AG04449 (cell line): Measurements from ENCODE around the gene OR10H1.
"Not testable (repeated sequence)": the region's sequence is repeated elsewhere in the genome, so short reads cannot be mapped to it uniquely, and the experiment has no call there.

ENCODE experiments used
- CTCF ChIA-PET: fragments of 350-600 bp; formaldehyde crosslinking; extraction: SDS; loops from one replicate; lab custom pipeline; 2021; ENCODE audit warnings: antibody characterized with exemption; lab: Yijun Ruan, JAX
- POLR2A ChIA-PET: fragments of 400-600, 350-600 bp; formaldehyde crosslinking; extraction: SDS; loops from one replicate; lab custom pipeline; 2020; ENCODE audit warnings: antibody characterized with exemption, inconsistent platforms; lab: Yijun Ruan, JAX
- DNase-seq: peaks from one replicate; pipeline ENCODE4 v3.0.0-alpha.2; 2010; ENCODE audit warnings: low read depth, low spot score
- H3K4me3 ChIP-seq: 2 replicates; pipeline ENCODE4 v1.5.1; 2011; ENCODE audit warnings: low read depth, mild to moderate bottlenecking, control low read depth, low read length
- TF ChIP-seq, protein P1 (sequence below): IDR thresholded peaks from one replicate; pipeline ENCODE4 v1.5.1; 2011; ENCODE audit warnings: mild to moderate bottlenecking, moderate library complexity, low read length, control low read depth, inconsistent platforms; ENCODE audit not compliant: insufficient read depth; ENCODE audit errors: missing control alignments

The OR10H1 gene

DNA sequence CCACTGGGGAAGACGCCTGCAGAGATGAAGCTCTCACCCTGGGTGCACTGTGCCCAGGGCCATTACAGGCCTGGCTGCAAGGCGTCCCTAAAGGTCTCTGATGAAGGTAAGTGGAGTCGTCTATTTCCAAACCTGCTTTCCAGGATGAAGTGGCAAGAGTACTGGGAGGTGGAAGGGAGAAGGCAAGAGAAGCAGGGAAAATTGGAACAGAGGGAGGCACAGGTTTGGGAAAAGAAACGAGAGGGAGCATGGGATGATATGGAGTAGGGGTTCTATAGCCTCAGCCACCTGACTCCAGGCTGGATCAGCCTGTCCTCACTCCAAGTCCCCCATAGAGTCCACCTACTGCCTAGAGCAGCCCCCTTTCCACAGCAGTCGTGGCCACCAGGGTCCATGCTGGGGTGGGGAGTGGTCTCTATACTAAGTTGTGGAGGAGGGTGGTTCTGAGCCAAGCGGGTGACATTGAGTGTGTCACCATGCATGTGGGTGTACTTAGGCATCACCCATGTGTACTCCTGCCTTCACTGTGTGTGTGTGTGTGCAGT, 27.8 kb downstream of the OR10H1 start, which contains the start of gene OR10H5:
Gene OR10H5, plus strand, starts transcription at position 51 of the 545 bp plus-strand sequence. CDS start 6,388 bp downstream, outside the sequence.
- no peak for DNase-seq
- TF ChIP-seq, protein P1, sequence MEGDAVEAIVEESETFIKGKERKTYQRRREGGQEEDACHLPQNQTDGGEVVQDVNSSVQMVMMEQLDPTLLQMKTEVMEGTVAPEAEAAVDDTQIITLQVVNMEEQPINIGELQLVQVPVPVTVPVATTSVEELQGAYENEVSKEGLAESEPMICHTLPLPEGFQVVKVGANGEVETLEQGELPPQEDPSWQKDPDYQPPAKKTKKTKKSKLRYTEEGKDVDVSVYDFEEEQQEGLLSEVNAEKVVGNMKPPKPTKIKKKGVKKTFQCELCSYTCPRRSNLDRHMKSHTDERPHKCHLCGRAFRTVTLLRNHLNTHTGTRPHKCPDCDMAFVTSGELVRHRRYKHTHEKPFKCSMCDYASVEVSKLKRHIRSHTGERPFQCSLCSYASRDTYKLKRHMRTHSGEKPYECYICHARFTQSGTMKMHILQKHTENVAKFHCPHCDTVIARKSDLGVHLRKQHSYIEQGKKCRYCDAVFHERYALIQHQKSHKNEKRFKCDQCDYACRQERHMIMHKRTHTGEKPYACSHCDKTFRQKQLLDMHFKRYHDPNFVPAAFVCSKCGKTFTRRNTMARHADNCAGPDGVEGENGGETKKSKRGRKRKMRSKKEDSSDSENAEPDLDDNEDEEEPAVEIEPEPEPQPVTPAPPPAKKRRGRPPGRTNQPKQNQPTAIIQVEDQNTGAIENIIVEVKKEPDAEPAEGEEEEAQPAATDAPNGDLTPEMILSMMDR = no peak
- ChIA-PET POLR2A (no interaction called here), CTCF (no interaction called here)
- H3K4me3 ChIP-seq = no peak within 1 kb of the TSS

DNA sequence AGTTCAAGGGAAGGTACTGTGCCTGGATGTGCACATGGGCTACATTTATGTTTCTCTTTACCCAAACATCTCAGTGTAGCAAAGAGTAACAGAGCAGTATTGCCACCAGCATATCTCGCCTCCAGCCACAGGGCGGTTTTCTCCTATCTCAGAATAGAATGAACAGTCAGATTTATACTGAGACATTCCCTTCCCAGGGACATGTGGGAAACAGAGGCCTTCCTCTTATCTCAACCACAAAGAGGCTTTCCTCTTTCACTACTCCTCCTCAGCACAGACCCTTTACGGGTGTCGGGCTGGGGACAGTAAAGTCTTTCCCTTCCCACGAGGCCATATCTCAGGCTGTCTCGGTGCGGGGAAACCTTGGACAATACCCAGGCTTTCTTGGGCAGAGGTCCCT, 32.6 kb downstream of the OR10H1 start:
- CTCF ChIA-PET, POLR2A ChIA-PET, DNase-seq, H3K4me3 ChIP-seq: not testable (repeated sequence)

DNA sequence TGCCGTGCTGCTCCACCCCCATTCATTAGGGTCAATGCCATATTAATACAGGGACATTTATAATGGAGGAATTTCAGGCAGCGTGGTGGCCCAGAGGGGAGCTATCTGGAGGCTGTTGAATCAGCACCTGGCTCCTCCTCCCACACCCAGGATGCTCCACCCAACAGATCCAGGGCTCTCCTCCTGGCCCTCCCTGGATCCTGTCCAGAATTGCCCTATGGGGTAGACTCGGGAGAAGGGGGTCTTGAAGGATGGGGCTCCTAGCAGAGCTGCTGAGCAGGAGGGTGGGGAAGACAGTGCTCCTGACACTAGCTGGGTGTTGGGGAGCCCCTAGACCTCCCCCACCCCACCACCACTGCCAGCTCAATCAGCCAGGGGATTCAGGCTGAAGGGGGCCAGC, 33.3 kb downstream of the OR10H1 start:
- TF ChIP-seq, protein P1 = no peak
- CTCF ChIA-PET = no interaction called here
- POLR2A ChIA-PET = no interaction called here
- no peak overlapping the region for H3K4me3 ChIP-seq
- DNase-seq = no peak

DNA sequence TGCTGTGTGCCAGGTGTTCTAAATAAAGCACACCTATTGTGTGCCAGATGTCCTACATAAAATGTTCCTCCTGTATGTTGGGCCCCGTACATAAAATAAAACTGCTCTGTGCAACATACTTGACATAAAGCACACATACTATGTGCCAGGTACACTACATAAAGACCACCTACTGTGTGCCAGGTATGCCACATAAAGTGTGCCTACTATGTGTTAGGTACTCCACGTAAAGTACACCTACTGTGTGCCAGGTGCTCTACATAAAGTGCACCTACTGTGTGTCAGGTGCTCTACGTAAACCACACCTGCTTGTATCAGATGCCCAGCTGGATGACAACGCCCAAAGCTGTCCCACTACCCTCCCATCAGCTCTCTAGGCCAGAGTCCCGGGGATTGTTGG, 33.8 kb downstream of the OR10H1 start:
- ChIA-PET CTCF (no interaction called here), POLR2A (no interaction called here)
- TF ChIP-seq, protein P1 = no peak
- DNase-seq = no peak
- no peak overlapping the region for H3K4me3 ChIP-seq

DNA sequence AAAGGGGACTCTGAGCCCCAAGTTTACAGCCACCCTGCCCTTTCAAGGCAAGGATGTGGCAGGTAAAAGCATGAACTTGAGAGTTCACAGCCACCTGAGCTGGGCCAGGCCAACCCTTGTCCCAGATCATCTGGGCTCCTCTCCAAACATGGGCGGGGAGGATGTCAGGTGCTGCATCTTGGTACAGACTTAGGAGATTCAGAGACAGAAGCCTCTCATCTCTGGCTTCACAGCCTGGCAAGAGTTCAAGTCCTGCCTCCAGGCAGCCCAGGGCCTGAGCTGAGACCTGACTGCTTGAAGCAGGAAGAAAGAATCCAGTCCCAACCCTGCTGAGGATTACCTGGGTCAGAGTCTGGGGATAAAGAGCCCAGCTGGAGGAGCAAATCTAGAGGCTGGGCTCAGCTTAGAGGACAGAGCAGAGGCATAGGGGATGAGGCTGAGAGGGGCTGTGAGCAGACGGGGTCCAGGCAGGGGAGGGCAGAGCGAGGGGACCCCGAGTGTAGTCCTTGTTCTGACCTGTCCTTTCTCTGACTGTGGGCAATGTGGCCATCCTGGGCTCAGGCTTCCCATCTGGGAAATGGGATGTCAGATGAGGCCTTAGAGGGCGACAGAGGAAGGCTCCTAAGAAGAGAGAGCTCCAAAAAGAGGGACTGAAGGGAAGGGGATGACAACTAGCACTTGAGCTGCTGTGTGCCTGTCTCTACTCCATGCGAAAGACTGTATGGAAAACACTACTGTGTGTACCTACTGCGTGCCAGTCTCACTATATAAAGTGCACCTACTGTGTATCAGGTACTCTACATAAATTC, 34.6 kb downstream of the OR10H1 start:
- no peak for DNase-seq
- ChIA-PET POLR2A (no interaction called here), CTCF (no interaction called here)
- H3K4me3 ChIP-seq = no peak overlapping the region
- TF ChIP-seq, protein P1 = no peak

DNA sequence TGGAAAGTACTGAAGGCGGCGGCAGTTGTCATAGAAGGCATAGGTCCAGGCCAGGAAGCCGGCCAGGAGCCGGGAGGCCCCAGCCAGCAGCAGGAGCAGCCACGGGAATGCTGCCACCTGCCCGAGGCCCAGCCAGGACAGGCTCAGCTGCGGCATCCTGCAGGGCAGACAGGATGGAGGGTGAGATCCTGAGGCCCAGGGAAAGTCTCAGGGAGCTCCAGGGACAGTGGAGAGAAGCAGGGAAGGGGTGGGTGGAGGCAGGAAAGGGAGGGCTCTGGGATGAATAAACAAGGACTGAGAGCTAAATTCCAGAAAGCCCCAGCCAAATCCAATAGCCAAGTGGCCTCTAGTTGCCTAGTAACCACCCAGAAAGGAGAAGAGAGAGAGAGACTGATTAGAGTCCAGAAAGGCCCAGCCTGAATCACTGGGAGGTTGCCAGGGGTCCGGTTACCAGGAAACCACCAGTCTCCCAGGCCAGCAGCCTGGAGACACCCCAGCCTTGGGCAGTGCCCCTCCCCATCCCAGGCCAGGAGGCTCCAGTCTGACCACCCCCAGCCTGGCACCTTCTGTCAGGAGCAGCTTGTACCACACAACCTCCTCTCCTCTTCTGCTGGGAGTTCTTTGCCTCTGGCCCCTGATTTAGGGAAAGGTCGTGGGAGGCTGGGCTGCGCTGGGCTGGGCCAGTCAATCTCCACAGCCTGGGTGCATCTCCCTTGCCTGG, 35.5 kb downstream of the OR10H1 start:
- TF ChIP-seq, protein P1 = no peak
- ChIA-PET CTCF (no interaction called here), POLR2A (no interaction called here)
- no peak overlapping the region for H3K4me3 ChIP-seq
- DNase-seq = no peak
